Measurements from ENCODE around the gene CTNNA2.
A peak's percentile ranks its signal among the peaks of the same experiment; 100 is the strongest.

CTNNA2 gene

DNA sequence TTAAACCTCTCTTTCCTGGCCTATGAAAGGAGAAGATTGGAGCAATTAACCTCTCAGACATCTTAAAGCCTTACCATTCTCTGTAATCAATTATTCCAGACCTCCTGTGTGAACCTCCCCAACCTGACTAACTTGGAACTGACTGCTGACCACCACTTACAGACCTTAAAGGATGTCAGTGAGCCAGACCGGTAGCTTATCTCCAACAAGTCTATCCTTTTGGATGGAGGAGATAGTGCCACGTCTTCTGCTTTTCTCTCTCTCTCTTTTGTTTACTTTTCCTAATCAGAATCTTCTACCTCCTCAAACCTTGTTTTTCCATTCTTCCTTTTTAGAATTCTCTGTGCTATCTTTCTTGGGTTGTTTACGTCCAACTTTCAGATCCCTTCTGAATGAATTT is 734.5 kb downstream of the CTNNA2 start:
- no peak overlapping the region for H3K4me3 ChIP-seq (ENCODE audit: low read depth, low read length)

DNA sequence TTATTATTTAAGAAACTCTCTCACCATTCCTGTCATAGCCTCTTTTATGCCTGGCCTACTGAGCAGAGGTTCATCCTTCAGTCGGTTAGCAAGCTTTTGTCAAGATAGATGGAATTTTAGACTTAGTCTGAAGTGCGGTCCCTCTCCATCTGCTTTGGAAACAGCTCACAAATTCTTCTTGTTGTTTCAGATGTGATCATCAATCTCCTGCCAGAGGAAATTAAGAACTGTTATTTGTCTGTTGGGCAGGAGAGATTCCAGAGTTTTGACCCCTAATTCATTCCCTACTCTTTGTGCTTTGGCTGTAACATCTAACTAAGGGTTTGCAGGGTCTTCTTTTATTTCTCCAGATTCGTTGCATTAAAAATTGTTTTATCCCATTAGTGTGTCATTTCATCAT is 735.3 kb downstream of the CTNNA2 start:
- H3K4me3 ChIP-seq (ENCODE audit: low read depth, low read length), result no peak overlapping the region

DNA sequence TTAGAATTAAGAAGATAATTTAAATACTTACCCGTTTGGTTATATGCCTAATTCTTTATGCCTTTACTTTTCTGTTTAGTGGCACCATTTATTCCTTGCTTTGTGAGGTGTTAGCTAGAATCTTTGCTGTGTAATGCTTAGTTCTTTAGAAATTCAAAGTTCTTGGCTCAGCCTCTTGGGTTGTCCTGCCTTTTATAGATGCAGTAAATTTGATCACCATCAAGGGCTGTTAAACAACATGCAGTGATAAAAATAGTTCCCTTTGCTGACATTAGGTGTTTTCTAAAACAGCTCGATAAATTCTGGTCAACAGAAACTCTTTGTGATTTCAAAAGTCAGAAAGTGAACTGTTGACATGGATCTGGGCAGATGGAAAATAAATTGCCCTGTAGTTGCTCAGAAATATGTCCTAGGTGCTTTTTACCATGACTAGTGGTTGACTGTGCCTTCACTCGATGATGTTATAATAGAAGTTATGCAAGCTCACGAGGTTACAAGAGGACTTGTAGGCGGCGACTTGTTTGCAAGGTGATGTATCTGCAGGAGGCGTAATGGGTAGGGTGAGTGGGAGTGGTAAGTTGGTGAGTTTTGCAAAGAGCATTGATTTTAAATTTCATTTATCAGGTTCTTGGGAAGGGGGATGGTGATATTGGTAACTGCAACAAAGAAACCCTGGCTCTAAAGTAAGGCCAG is 739.6 kb downstream of the CTNNA2 start:
- no peak overlapping the region for H3K4me3 ChIP-seq (ENCODE audit: low read depth, low read length)

DNA sequence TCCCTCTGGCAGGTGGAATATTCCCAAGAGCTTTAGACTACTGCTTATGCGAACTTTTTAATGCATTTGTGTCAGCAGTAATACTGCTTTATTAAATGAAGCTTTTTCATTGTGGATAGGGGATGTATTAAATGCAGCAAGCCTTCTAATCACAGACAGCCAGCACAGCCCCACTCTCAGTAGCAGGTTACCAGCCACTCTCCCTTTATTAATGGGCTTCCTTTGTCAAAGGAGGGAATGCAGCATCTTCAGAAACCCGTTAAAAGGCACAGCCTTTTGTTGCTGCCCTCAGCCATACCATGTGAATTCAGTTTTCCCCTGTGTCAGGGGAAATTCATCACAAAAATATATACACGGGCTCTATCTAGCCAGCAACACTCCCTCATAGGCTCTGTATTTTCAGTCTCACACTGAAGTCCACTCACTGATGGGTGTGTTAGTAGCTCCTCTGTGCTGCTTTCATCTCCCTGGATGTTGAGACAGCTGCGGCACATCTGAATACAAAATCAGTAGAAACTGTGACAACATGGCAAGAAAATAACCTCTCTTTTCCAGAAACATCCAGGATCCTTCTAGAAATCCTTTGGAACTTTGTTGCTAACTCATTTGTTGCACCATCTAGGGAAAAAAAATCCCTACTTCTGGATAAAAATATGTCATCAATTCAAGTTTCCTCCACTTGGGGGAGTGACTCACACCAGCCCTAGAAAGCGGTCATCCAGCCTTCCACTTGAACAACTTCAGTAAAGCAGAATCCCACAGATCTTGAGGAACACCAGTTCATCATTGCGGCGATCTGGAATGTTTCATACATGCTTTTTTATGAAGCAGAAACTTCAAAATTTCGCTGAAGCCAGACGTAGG is 743.3 kb downstream of the CTNNA2 start:
- no peak overlapping the region for H3K4me3 ChIP-seq (ENCODE audit: low read depth, low read length)

DNA sequence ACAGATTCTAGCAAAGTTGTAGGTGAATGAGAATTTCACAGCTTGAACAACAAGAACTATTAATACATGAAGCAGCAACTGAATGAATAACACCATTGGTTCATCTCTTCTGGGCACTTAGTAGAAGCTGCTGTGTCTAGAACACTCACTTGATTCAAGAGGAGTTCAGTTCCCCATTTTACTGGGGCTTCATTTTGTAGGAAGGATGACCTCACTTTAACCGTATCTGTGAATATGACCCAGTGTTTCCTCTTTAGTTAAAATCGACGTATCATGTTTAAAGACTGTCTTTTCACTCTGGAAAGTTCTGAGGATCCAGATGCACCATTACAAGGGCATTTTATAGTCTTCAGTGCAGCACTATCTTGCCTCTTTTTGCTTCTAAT is 743.9 kb downstream of the CTNNA2 start:
- H3K4me3 ChIP-seq (ENCODE audit: low read depth, low read length), result no peak overlapping the region

DNA sequence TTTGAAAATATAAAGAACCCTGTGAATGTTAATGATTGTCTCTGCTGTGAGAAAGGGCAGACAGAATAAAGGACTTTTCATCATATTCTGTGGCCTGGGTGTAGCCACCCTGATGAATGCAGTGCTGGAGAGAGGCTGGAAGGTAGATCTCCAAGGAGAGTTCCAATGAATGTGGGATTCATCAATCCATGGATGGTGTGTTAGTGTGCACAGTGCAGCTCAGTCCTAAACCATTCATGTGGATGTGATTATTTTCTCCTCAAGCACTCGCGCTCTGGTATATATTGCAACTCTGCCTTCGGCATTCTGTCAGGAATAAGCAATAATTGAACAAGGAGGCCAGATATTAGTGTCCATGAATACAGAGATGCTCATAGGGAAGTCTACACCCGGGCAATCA is 744.6 kb downstream of the CTNNA2 start:
- H3K4me3 ChIP-seq (ENCODE audit: low read depth, low read length), result no peak overlapping the region

DNA sequence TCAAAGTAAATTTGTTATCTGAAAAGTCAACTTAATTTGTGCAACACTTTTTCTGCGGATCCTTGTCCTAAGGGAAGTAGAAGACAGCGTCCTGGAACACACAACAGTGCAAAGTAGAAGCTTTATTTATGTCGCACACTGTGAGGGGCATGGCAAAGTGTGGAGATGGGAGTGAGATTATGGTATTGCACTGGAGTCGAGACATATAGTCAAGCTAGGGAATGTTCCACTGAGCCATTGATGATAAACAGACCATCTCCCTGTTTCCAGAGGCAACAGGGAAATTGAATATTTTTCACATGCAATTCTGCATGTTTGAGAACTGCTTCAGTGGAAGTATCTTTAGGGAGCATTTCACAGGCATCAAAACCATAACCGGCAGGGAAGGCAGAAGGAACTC is 745.5 kb downstream of the CTNNA2 start:
- H3K4me3 ChIP-seq (ENCODE audit: low read depth, low read length), result no peak overlapping the region

DNA sequence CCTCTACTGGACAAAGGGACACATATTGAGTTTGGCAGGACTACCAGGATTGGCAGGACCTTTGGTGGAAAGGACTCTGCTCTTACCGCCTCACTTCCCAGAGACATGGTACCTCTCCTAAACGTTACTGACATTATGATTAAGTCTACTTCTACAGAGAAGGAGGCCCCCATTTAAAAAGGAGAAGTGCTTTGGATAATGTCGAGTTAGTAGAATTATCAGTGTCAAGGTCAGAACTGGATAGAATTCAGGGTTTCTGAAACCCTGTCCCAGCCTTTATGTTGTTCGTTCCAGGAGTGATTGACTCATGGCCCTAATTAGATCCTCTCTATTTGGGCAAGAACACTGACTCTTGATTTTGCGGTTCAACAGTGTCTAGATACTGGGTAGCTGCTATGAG is 745.9 kb downstream of the CTNNA2 start:
- H3K4me3 ChIP-seq (ENCODE audit: low read depth, low read length), result no peak overlapping the region

DNA sequence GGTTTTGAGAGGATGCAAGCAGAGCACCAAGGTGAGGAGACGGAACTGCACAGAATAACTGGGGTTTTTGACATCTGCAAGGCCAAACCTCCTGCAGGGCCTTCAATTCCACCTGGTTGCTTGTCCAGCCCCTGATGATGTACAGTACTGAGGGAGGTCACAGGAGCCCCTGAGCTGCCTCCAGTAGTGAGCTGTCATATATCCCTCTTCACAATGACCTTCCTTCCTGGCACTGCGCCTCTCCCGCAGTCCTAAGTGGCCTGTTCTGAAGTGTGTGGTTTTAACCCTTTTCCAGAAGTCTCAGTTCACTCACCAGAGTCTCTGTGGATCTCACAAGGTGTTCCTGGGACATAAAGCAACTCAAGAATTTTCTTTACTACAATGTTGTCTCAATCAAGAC is 746.4 kb downstream of the CTNNA2 start:
- no peak overlapping the region for H3K4me3 ChIP-seq (ENCODE audit: low read depth, low read length)

DNA sequence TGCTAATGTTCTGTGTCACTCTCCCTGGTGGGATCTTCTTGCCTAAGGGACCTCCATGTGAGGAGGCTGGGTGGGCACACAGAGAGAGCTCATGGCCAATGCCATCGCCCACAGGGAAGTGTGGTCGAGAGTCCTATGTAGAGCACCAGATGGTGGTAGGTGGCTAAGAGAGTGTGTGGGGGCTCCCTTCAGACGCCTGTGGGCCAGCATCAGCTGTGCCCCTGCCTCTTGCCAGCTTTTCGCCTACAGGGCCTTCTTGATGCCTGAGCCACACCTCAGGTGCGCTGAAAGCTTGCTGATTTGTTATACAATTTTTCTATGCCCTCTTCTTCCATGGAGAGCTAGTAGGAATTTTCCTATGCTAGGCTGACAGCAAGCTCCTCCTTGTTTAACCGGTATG is 753.4 kb downstream of the CTNNA2 start:
- no peak overlapping the region for H3K4me3 ChIP-seq (ENCODE audit: low read depth, low read length)

DNA sequence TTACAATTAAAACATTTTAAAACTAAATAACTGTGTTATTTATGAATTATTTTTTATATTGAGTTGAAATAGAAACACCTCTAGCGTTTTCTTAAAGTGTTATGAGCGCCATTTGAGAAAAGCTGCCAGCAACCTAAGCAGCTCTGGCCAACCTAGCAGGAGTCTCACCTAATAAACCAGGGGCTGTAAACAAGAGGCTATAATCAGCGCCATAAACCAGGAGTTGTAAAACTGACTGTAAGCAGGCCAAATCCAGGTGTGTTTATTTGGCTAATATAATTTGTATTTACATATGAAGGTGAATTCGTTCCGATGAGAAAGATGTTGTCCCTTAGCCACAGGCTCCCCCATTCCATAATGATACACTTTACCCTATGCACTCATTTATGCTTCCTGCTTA is 757.0 kb downstream of the CTNNA2 start:
- no peak overlapping the region for H3K4me3 ChIP-seq (ENCODE audit: low read depth, low read length)

DNA sequence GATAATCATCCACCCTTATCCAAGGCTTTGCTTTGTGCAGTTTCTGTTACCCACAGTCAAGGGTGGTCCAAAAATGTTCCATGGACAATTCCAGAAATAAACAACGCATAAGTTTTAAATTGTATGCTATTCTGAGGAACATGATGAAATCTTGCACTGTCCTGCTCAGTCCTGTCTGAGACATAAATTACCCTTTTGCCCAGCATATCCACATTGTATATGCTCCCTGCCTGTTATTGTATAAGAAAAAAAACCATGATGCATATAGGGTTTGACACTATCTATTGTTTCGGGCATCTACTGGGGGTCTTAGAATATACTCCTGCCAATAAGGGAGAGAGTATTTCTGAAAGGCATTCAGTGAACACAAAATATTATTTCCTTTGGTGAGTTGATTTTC is 767.7 kb downstream of the CTNNA2 start:
- H3K4me3 ChIP-seq (ENCODE audit: low read depth, low read length), result no peak overlapping the region

DNA sequence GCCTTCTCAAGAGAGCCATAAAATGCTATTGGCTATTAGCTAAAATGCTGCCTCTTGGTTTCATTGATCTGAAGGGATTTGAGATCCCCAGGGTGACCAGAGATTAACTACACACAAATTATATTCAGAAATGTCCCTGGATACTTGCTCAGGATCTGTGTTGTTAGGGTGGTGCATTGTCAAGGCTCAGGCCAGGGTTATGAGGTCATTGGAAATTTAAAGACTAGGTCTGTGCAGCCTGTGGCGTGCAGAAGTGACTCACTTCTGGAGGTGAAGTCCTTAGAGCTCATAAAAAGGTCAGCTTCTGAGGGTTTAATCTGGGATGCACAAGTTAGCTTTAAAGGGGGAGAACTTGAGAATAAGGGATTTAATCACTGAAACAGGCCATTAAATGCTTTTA is 768.2 kb downstream of the CTNNA2 start:
- H3K4me3 ChIP-seq (ENCODE audit: low read depth, low read length), result no peak overlapping the region

DNA sequence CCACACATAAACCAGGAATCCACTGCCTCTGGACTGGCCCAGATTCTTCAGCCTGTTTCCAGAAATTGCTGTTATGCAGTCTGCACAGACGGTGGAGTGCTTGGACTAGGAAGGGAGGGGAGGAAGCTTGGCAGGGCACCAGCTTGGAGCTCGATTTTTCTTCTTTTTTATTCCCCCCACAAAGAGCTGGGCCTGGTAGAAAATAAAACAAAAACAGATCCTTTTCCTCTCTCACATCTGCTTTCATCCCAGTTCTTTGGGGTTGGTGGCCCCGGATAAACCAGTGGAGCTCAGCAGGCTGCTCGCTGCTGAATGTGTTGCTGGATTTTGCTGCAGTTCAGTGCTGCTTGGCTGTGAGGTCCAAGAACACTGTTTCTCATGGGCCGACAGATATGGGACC is 775.7 kb downstream of the CTNNA2 start:
- no peak overlapping the region for H3K4me3 ChIP-seq (ENCODE audit: low read depth, low read length)

DNA sequence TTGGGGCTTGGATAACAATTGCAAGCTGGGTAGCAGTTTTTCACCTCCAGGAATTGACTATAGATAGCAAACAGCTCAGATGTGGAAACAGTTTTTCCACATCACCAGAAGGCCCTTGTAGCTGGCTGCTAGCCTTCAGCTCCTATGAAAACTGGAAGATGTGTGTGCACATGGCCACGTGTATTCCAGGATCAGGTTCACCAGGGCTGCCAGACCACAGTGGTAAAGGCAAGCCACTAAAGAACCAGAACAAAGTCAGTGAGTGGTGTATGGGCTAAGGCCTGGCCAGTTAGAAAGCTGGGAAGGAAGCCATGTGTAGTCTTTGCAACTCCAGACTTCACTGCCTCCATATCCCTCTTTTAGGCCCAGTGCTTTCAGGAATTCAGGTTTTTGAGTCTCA is 778.8 kb downstream of the CTNNA2 start:
- H3K4me3 ChIP-seq (ENCODE audit: low read depth, low read length), result no peak overlapping the region

DNA sequence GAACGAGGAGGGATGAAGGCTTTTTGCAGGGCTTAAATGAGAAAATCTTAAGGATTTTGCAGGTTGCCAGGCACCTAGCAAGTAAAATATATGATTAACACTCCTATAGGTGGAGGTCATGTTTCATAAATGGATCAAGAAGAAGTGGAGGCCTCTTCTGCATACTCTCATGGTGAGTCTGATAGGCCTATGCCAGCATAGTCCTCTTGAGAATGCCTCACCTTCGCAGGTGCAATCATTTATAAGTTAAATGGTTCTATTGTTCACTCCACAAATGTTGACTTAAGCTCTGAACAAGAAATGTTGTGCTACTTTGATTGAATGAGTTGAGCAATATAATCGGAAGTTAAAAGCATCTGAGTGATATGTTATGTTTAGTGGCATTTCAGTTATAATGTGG is 779.6 kb downstream of the CTNNA2 start:
- no peak overlapping the region for H3K4me3 ChIP-seq (ENCODE audit: low read depth, low read length)

DNA sequence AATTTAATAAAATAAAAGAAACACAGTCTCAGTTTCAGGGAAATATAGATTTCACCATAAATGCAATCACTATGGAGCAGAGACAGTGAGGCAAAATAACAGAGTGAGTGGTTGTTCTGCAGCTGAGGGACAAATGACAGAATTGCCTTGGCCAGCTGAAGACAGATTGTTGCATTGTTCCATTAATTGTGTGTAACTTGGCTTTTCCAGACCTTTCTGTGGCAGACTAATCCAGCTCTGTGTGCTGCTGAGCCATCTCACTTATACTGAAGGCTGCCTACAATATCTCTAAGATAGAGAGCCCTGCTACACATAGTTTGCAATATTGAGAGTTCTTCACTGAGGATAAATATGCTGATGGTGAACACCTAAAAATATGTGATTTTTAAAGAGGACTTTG is 780.2 kb downstream of the CTNNA2 start:
- H3K4me3 ChIP-seq (ENCODE audit: low read depth, low read length), result no peak overlapping the region

DNA sequence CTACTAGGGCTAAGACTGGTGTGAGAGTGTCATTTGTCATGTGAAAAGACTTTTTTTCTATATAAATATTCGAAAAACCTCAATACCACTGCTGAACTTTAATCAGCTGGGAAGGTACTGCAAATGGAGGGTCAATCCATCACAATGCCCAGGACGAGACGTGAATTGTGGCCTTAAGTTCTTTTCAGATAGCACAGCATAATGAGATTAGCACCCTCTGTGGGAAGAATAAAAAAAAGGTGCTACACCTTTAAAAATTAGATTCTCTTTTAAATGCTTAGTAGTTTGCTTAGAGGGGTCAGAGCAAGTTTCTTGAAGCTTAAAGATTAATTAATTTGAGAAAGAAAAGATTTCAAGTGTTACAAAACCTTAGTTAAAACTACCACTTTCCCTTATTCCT is 786.1 kb downstream of the CTNNA2 start:
- H3K4me3 ChIP-seq (ENCODE audit: low read depth, low read length), result no peak overlapping the region

DNA sequence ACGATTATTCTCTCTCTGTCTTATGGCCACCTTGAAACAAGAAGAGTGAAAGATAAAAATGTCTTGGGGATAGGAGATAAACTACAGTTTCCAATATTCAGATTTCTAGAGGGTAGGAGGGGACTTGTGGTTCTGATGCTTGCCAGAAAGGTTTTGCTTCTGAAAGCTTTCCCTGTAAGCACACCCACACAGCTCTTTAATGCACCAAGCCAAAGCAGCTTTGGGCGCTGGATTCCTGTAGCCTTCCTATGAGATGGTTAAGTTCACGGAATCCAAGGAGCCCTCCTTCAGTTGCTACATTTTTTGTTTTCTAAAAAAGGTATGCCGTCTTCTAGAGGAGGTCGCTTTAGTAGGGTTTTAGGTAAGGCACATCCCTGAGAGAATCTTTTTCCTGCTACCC is 786.8 kb downstream of the CTNNA2 start:
- no peak overlapping the region for H3K4me3 ChIP-seq (ENCODE audit: low read depth, low read length)

DNA sequence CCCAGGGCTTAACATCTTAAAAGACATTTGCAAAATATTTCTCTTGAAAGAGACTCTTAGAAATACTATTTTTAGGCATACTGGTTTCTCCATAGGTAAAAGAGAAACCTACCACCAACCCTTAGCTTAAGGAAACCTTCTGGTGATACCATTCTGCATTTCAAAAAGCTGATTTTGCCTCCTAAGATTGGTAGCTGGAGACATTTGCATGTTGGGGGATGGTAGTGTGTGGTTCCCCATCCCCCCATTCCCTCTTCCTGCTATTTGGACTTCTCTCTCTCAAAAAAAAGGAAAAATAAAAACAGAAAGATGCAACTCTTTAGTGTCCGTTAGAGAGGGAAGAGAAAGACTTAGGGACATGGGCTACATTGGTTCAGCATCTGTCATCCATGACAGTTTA is 787.5 kb downstream of the CTNNA2 start:
- H3K4me3 ChIP-seq (ENCODE audit: low read depth, low read length), result no peak overlapping the region

DNA sequence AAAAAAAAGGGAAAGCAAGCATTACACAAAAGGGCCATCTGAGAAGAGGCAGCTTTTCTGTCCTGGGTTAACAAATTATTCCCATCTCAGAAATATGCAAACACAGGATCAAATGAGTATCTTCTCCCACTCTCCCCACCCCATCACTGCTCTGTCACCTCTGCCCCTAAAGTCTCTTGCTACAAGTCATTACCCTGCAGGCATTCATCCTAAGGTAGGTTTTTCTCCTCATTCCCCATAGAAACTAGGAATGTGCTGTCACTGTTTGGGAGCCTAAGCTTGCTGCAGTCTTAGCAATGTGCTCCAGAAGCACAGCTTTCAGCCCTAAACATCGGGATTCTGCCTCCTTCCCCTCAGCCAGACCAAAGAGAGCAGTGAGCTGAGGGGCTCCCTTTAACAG is 788.1 kb downstream of the CTNNA2 start:
- no peak overlapping the region for H3K4me3 ChIP-seq (ENCODE audit: low read depth, low read length)

DNA sequence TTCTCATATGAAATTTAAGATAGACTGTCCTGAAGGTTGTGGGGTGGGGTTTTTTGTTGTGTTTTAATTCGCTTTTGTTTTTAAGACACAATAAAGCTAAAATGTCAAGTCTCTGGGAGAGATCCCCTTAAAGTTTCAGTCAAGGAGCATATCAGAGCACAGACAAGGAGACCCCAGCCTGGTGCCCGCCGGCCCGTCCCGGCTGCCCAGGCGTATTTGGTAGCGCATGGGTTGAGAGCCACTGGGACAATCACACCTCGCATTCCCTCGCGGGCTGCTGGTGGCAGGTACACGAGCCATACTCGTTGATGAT is 789.1 kb downstream of the CTNNA2 start:
- H3K4me3 ChIP-seq (ENCODE audit: low read depth, low read length), result peak overlapping the region; percentile 20

Data from iPS-11a (cell line).